Heart right ventricle (tissue), 16 donors: ENCODE results near the gene TGIF1. TPM values are rescaled to one million over a fixed set of nuclear protein-coding genes. Genes with fewer than 3 reads are reported as not detected.
A peak's percentile ranks its signal among the peaks of the same experiment; 100 is the strongest.

ENCODE experiments used
- ATAC-seq, 8 donors: fragments of 200-7000 bp; cut with Tn5 transposase; one replicate each; pipeline ENCODE4 v1.9.1; 2020; ENCODE audit warnings: mild to moderate bottlenecking in 8 of 8, moderate library complexity in 8 of 8, moderate number of reproducible peaks in 1 of 8
- DNase-seq, 2 donors: peaks; one replicate each; pipeline ENCODE4 v3.0.0-alpha.2; 2020
- H3K27ac ChIP-seq, 10 donors: fragments of 200-600 bp; sonication (generic) in 2 of 10; one replicate each; pipeline versions ENCODE4 v1.5.0 to v1.8.0; 2020 to 2022; ENCODE audit warnings: mild to moderate bottlenecking in 3 of 10
- H3K27me3 ChIP-seq, 7 donors: fragments of 200-600 bp; one replicate each; pipeline ENCODE4 v1.8.0; 2021 to 2022; ENCODE audit warnings: mild to moderate bottlenecking in 2 of 7
- H3K36me3 ChIP-seq, 9 donors: fragments of 200-600 bp; sonication (generic) in 1 of 9; one replicate each; pipeline versions ENCODE4 v1.5.0 to v1.8.0; 2020 to 2022; ENCODE audit warnings: mild to moderate bottlenecking in 2 of 9
- H3K4me1 ChIP-seq, 9 donors: fragments of 200-600 bp; sonication (generic) in 1 of 9; one replicate each; pipeline versions ENCODE4 v1.5.0 to v1.8.0; 2020 to 2022; ENCODE audit warnings: mild to moderate bottlenecking in 4 of 9
- H3K4me3 ChIP-seq, 10 donors: fragments of 200-600 bp; sonication (generic) in 2 of 10; one replicate each; pipeline versions ENCODE4 v1.5.0 to v1.8.0; 2020 to 2022; ENCODE audit warnings: mild to moderate bottlenecking in 7 of 10, moderate library complexity in 2 of 10
- H3K9me3 ChIP-seq, 11 donors: fragments of 200-600 bp in 10 of 11; sonication (generic) in 2 of 11; one replicate each; pipeline versions ENCODE4 v1.5.0 to v1.8.0; 2013 to 2022; ENCODE audit warnings: mild to moderate bottlenecking in 2 of 11, control low read depth in 1 of 11, moderate library complexity in 1 of 11
- CTCF ChIP-seq, 9 donors: fragments of 200-600 bp; sonication (generic) in 2 of 9; IDR thresholded peaks; one replicate each; pipeline versions ENCODE4 v1.5.0 to v1.8.0; 2021 to 2022; ENCODE audit warnings: antibody characterized with exemption in 9 of 9, mild to moderate bottlenecking in 5 of 9, moderate library complexity in 1 of 9
- WGBS, 2 donors: extraction: QIAGEN DNeasy Blood & Tissue Kit; methylation state at CpG; one replicate each; pipeline ENCODE4 v1.1.7; 2013; ENCODE audit warnings: inconsistent platforms in 1 of 2; 5-methylcytosine and 5-hydroxymethylcytosine counted together
- intact Hi-C, 10 donors: fragments of 100-400 bp; cut with DNase I; formaldehyde crosslinking; loops; one replicate each; pipeline versions ENCODE4 v1.11.1 to v1.14.2; 2022
- polyA plus RNA-seq, 2 donors: library from polyadenylated mRNA; stranded (reverse); fragments of 200-250 nt; gene quantifications; one replicate each; pipeline ENCODE4 v1.2.3, GENCODE V29; 2013
- total RNA-seq, 10 donors: library from RNA; stranded (reverse); fragmentation: NEBNext Ultra II Directional in 3 of 10; extraction: Animal tissue kit (Norgen Biotek cat#: 25700) in 3 of 10; gene quantifications; one replicate each; pipeline versions ENCODE4 v1.2.1 to v1.2.4, GENCODE V29; 2021 to 2023
- donor health status: Arrhythmogenic right ventricular cardiomyopathy.
- donor health status: ischemic (EF 13 %, LVEDD 7.1; RV severe dilation, severe dysfunction).
- donor health status: healthy with polysubstance abuse.
- donor health status: DM: no; HTN: yes; CAD: no.
- donor health status: DM: no; HTN: no; CAD: no.
- donor health status: ischemic (EF 25% LVEDD 6.9; RV normal size, moderate dysfunction).
- donor health status: ischemic (EF 25% LVEDD 5.7; RV mildly dilated, moderate dysfunction).
- donor health status: healthy.
- donor health status: DM: yes; HTN: yes; CAD: no.
- donor health status: Ischemic cardiomyopathy.
- donor health status: ischemic (EF 35%, LVEDD 5.7; RV mildly dilated, moderate dysfunction).
- donor health status: nonischemic (EF 11% LVEDD 7.7; RV severe dilation, severe dysfunction).
- donor health status: DM: yes; HTN: yes; CAD: no.
- donor health status: PGD.
- donor health status: ischemic (EF 29% LVEDD 5.4; RV normal size, mild dysfunction).
- donor health status: nonischemic (EF 23%, LVEDD 6.1; RV moderate dilation, normal function).

The TGIF1 gene
- total and polyA plus RNA-seq, 12 donors = 4.9 to 29.0 (median 8.0) TPM

GRCh38 chr18:3457261-3457724, 7.3 kb downstream of the TGIF1 start:
- H3K27ac ChIP-seq = no peak overlapping the region
- 72 to 81% methylated on average over 15 of the region's 15 CpGs for WGBS, 2 donors
- intact Hi-C loops = loop anchor here in 5 of 10 donors (5.0 to 10.0 kb wide), 6 partner anchors 58 to 215 kb away; no protein-coding TSS in a partner anchor
- TF ChIP-seq CTCF (IDR thresholded peaks at IDR 0.05) = no peak
- DNase-seq (no peak), ATAC-seq (no peak)
- peaks cover 0 to 17% (median 0%) of the 10 kb centered on the region in 11 donors for H3K9me3 ChIP-seq
- no peaks in the 10 kb centered on the region for H3K27me3 ChIP-seq
- peaks cover 3 to 63% (median 26%) of the 10 kb centered on the region in 9 donors for H3K4me1 ChIP-seq
- H3K36me3 ChIP-seq = peaks cover 0 to 61% (median 20%) of the 10 kb centered on the region in 9 donors
- H3K4me3 ChIP-seq = no peak overlapping the region

GRCh38 chr18:3458378-3458777, 8.4 kb downstream of the TGIF1 start:
- WGBS, 2 donors = 82 to 83% methylated on average over 3 of the region's 3 CpGs
- intact Hi-C loops = loop anchor here in 5 of 10 donors (5.0 to 10.0 kb wide), 6 partner anchors 56 to 214 kb away; no protein-coding TSS in a partner anchor
- no peak for TF ChIP-seq CTCF (IDR thresholded peaks at IDR 0.05)
- peaks cover 0 to 17% (median 0%) of the 10 kb centered on the region in 11 donors for H3K9me3 ChIP-seq
- ATAC-seq (no peak), DNase-seq (no peak)
- peaks cover 0 to 61% (median 20%) of the 10 kb centered on the region in 9 donors for H3K36me3 ChIP-seq
- no peak overlapping the region for H3K4me3 ChIP-seq
- H3K27me3 ChIP-seq = no peaks in the 10 kb centered on the region
- peaks cover 3 to 52% (median 19%) of the 10 kb centered on the region in 9 donors for H3K4me1 ChIP-seq
- peak overlapping the region in 1 of 10 donors; percentile 72 for H3K27ac ChIP-seq

- Histone ChIP-seq H3K4me1 (peaks cover 3 to 44% (median 15%) of the 10 kb centered on the region in 9 donors), H3K9me3 (peaks cover 0 to 17% (median 0%) of the 10 kb centered on the region in 11 donors), H3K27ac (peak overlapping the region in 1 of 10 donors; percentile 72), H3K36me3 (peaks cover 0 to 61% (median 20%) of the 10 kb centered on the region in 9 donors), H3K27me3 (no peaks in the 10 kb centered on the region), H3K4me3 (no peak overlapping the region)
- ATAC-seq (no peak), DNase-seq (no peak)
- 93 to 94% methylated on average over 5 of the region's 5 CpGs for WGBS, 2 donors
- intact Hi-C loops = loop anchor here in 5 of 10 donors (5.0 to 10.0 kb wide), 6 partner anchors 56 to 213 kb away; no protein-coding TSS in a partner anchor
- TF ChIP-seq CTCF (IDR thresholded peaks at IDR 0.05) = no peak
These were observed 9.2 kb downstream of the TGIF1 start for GRCh38 chr18:3458952-3459853.

GRCh38 chr18:3460823-3461398, 10.9 kb downstream of the TGIF1 start:
- ATAC-seq (no peak), DNase-seq (no peak)
- H3K9me3 ChIP-seq = peaks cover 0 to 17% (median 0%) of the 10 kb centered on the region in 11 donors
- H3K27me3 ChIP-seq = no peaks in the 10 kb centered on the region
- TF ChIP-seq CTCF (IDR thresholded peaks at IDR 0.05) = no peak
- peaks cover 0 to 30% (median 5%) of the 10 kb centered on the region in 9 donors for H3K4me1 ChIP-seq
- intact Hi-C loops = no loop called here
- peaks cover 0 to 61% (median 20%) of the 10 kb centered on the region in 9 donors for H3K36me3 ChIP-seq
- no peak overlapping the region for H3K4me3 ChIP-seq
- H3K27ac ChIP-seq = no peak overlapping the region
- 96 to 98% methylated on average over 4 of the region's 4 CpGs for WGBS, 2 donors
